Spleen (tissue), 7 donors: Measurements from ENCODE around the gene EFNA2.

ENCODE experiments used
- CTCF ChIP-seq, 11 experiments: fragments of 200-600 bp in 7 of 11; fragments of 450-650 bp in 4 of 11; sonication (generic) in 4 of 11; IDR thresholded peaks in 8 of 11; conservative IDR thresholded peaks in 3 of 11; 1 replicate in 7 of 11; 2 replicates in 4 of 11; pipeline versions ENCODE4 v1.4.0 to v1.8.0; 2016 to 2021; ENCODE audit warnings: antibody characterized with exemption in 11 of 11, inconsistent platforms in 4 of 11, mild to moderate bottlenecking in 1 of 11
- POLR2AphosphoS5 ChIP-seq, 3 donors: sonication (generic); formaldehyde crosslinking; IDR thresholded peaks; one replicate each; pipeline ENCODE4 v1.5.1; 2017; ENCODE audit warnings: antibody characterized with exemption in 3 of 3
- donor health status: DM: no; HTN: no; CAD: no; lungs with moderate emphysema.
- donor health status: DM: no; HTN: no; CAD: no.
- donor health status: DM: no; HTN: no; CAD: no.

- peak in 1 of 11 experiments; percentile 5 for TF ChIP-seq CTCF (IDR thresholded peaks at IDR 0.05 in 8 of 11, conservative IDR thresholded peaks at IDR 0.05 in 3 of 11)
- peak; percentile 88 to 92 (median 90) for TF ChIP-seq POLR2AphosphoS5 (IDR thresholded peaks at IDR 0.05)
Observed at GRCh38 chr19:1260749-1261537, 24.7 kb upstream of the EFNA2 start.
